C4-2B (cell line): Measurements from ENCODE around the gene LAMA2.

ENCODE experiments used
- CTCF ChIP-seq: fragments of 450-650 bp; conservative IDR thresholded peaks from 2 replicates; pipeline ENCODE4 v1.5.1; 2017; ENCODE audit warnings: mild to moderate bottlenecking
- ZFX ChIP-seq: fragments of 450-650 bp; IDR thresholded peaks from 2 replicates; pipeline ENCODE4 v1.6.1; 2017

GRCh38 chr6:129517288-129517687 lies 634.4 kb downstream of the LAMA2 start:
- no peak for TF ChIP-seq CTCF
- TF ChIP-seq ZFX, result no peak
